Skeletal muscle tissue (tissue), 5 donors: ENCODE results near the gene SPDYC. TPM values are rescaled to one million over a fixed set of nuclear protein-coding genes. Genes with fewer than 3 reads are reported as not detected.

Source experiments
- H3K27ac ChIP-seq: one replicate; pipeline ENCODE4 v1.7.0; 2013; ENCODE audit warnings: mild to moderate bottlenecking, low read depth, low read length, inconsistent platforms
- H3K27me3 ChIP-seq, 3 donors: one replicate each; pipeline ENCODE4 v1.7.0; 2013; ENCODE audit warnings: low read length in 3 of 3; ENCODE audit not compliant: control insufficient read depth in 3 of 3, insufficient read depth in 3 of 3
- H3K36me3 ChIP-seq, 3 donors: one replicate each; pipeline ENCODE4 v1.7.0; 2013; ENCODE audit warnings: low read length in 3 of 3; ENCODE audit not compliant: control insufficient read depth in 3 of 3, insufficient read depth in 3 of 3
- H3K4me1 ChIP-seq, 3 donors: one replicate each; pipeline ENCODE4 v1.7.0; 2013; ENCODE audit warnings: low read length in 3 of 3, mild to moderate bottlenecking in 3 of 3; ENCODE audit not compliant: control insufficient read depth in 3 of 3, insufficient read depth in 3 of 3
- H3K4me3 ChIP-seq, 3 donors: one replicate each; pipeline ENCODE4 v1.7.0; 2013; ENCODE audit warnings: low read length in 3 of 3
- H3K9ac ChIP-seq, 3 donors: one replicate each; pipeline ENCODE4 v1.7.0; 2013; ENCODE audit warnings: low read length in 3 of 3, mild to moderate bottlenecking in 3 of 3, moderate library complexity in 2 of 3, low read depth in 1 of 3
- H3K9me3 ChIP-seq, 3 donors: one replicate each; pipeline ENCODE4 v1.7.0; 2013; ENCODE audit warnings: low read length in 3 of 3; ENCODE audit not compliant: control insufficient read depth in 3 of 3
- small RNA-seq: library from RNA; depleted of rRNA; stranded (forward); fragments of <200 nt; gene quantifications from one replicate; pipeline ENCODE3, GENCODE V24; 2014
- total RNA-seq: library from RNA; depleted of rRNA; stranded (reverse); fragments of >200 nt; gene quantifications from one replicate; pipeline ENCODE4 v1.2.3, GENCODE V29; 2014
- donor health status: Osteomylitis.

The SPDYC gene
- total RNA-seq, 1 donor from 2014 or later = not detected

DNA sequence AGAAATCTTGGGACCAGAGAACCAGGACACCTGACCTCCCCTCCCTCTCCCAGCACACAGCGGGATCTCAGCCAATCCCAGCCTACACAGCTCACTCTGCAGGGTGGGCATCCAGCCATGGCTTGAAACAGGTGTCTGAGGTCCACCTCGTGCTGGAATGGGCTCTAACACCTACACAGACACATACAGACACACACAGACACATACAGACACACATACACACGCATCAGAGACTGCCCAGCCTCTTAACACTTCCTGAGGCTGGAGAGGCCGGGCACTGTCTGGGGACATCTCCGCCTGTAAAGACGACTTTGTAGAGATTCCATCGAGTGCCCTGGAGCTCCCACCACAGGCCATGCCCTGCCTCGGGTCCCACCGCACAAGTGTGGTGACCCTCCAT is 48.4 kb downstream of the SPDYC start:
- Histone ChIP-seq H3K9me3 (no peaks in the 10 kb centered on the region), H3K9ac (no peak overlapping the region), H3K27ac (no peak overlapping the region), H3K36me3 (peaks cover 0 to 3% (median 0%) of the 10 kb centered on the region in 3 donors), H3K4me1 (peaks cover 0 to 5% (median 0%) of the 10 kb centered on the region in 3 donors), H3K27me3 (no peaks in the 10 kb centered on the region), H3K4me3 (no peak overlapping the region)

DNA sequence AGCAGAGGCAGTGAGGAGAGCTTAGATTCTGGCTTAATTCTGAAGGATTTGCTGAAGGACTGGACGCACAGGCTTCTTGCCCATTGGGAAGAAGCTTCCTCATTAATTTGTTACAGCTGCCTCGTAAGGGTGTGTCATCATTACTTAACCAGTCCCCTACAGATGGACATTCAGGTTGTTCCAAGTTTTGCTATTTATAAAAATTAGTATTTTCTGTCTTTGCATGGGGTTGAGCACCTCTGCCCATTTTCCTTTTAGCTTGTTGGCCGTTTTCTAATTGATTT is 49.8 kb downstream of the SPDYC start:
- no peak overlapping the region for H3K27ac ChIP-seq
- no peak overlapping the region for H3K4me3 ChIP-seq
- no peaks in the 10 kb centered on the region for H3K27me3 ChIP-seq
- H3K9ac ChIP-seq = no peak overlapping the region
- no peaks in the 10 kb centered on the region for H3K9me3 ChIP-seq
- H3K36me3 ChIP-seq = peaks cover 0 to 7% (median 0%) of the 10 kb centered on the region in 3 donors
- peaks cover 0 to 6% (median under 1%) of the 10 kb centered on the region in 3 donors for H3K4me1 ChIP-seq

DNA sequence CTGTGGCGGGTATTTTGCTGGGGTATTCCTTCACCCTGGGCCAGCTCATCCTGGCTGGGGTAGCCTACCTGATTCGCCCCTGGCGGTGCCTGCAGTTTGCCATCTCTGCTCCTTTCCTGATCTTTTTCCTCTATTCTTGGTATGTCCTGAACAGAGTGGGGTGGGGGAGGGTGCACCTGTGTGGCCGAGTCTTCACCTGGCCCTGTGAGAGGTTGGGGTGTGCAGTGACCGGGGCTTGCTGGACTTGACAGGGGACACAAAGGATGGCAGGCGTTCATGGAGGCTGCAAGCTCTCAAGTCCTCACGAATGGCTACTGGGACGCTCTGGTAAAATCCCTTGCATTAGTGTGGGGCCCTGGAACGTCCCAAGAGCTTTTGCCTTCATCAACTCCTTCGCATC is 51.0 kb downstream of the SPDYC start:
- Histone ChIP-seq H3K27me3 (no peaks in the 10 kb centered on the region), H3K9me3 (no peaks in the 10 kb centered on the region), H3K4me1 (peaks cover 0 to 15% (median 8%) of the 10 kb centered on the region in 3 donors), H3K27ac (no peak overlapping the region), H3K36me3 (peaks cover 0 to 7% (median 0%) of the 10 kb centered on the region in 3 donors), H3K4me3 (no peak overlapping the region), H3K9ac (no peak overlapping the region)

Small RNAs within 50 kb of the gene (small RNA-seq; reads per million reads assigned to genes)
- not detected for gene HIGD1AP10
- gene PDCL2P2 = not detected
- 3.5 reads per million, percentile 88 among the genes with 10 or more reads in this experiment for gene RNU2-23P

Other genes starting within 250 kb of the SPDYC start
- 6.3 TPM for gene PPP2R5B, start 245.5 kb upstream of the SPDYC start, total RNA-seq
- not detected for gene GPHA2, start 234.3 kb upstream of the SPDYC start, total RNA-seq
- gene MAJIN, start 198.1 kb upstream of the SPDYC start, total RNA-seq = not detected
- gene BATF2, start 173.3 kb upstream of the SPDYC start, total RNA-seq = 0.52 TPM
- gene ARL2, start 156.1 kb upstream of the SPDYC start, total RNA-seq = 53.2 TPM
- gene SNX15, start 142.8 kb upstream of the SPDYC start, total RNA-seq = 12.0 TPM
- gene SAC3D1, start 129.0 kb upstream of the SPDYC start, total RNA-seq = 5.2 TPM
- 8.4 TPM for gene NAALADL1, start 111.7 kb upstream of the SPDYC start, total RNA-seq
- gene CDCA5, start 86.2 kb upstream of the SPDYC start, total RNA-seq = 1.0 TPM
- 22.4 TPM for gene ZFPL1, start 86.0 kb upstream of the SPDYC start, total RNA-seq
- gene VPS51, start 74.0 kb upstream of the SPDYC start, total RNA-seq = 166 TPM
- 8.4 TPM for gene TM7SF2, start 58.4 kb upstream of the SPDYC start, total RNA-seq
- gene ZNHIT2, start 52.5 kb upstream of the SPDYC start, total RNA-seq = 4.2 TPM
- gene FAU, start 48.1 kb upstream of the SPDYC start, total RNA-seq = 292 TPM
- gene MRPL49, start 47.9 kb upstream of the SPDYC start, total RNA-seq = 21.4 TPM
- 19.8 TPM for gene SYVN1, start 35.7 kb upstream of the SPDYC start, total RNA-seq
- 75.2 TPM for gene CAPN1, start 11.7 kb downstream of the SPDYC start, total RNA-seq
- 2.1 TPM for gene POLA2, start 91.7 kb downstream of the SPDYC start, total RNA-seq
- gene CDC42EP2, start 144.6 kb downstream of the SPDYC start, total RNA-seq = 19.3 TPM
- 24.5 TPM for gene DPF2, start 163.6 kb downstream of the SPDYC start, total RNA-seq
- gene TIGD3, start 184.5 kb downstream of the SPDYC start, total RNA-seq = not detected
- 3.7 TPM for gene SLC25A45, start 212.4 kb downstream of the SPDYC start, total RNA-seq
- 8.4 TPM for gene FRMD8, start 216.4 kb downstream of the SPDYC start, total RNA-seq